GM10248 (cell line): Measurements from ENCODE around the gene OGFOD2.

Source experiments
- CTCF ChIA-PET: fragments of 300-600 bp; sonication (Branson Sonifier 250); formaldehyde crosslinking; extraction: SDS; loops from one replicate; lab custom pipeline; 2021; ENCODE audit warnings: antibody characterized with exemption; lab: Yijun Ruan, JAX
- POLR2A ChIA-PET: fragments of 350-650 bp; sonication (Branson Sonifier 250); formaldehyde crosslinking; extraction: SDS; loops from one replicate; lab custom pipeline; 2020; ENCODE audit warnings: antibody characterized with exemption; lab: Yijun Ruan, JAX
- DNase-seq: peaks from one replicate; pipeline ENCODE4 v3.0.0; 2012; ENCODE audit errors: extremely low spot score
- CTCF ChIP-seq: IDR thresholded peaks from 2 replicates; pipeline ENCODE4 v1.5.1; 2012; ENCODE audit warnings: mild to moderate bottlenecking, low read depth; ENCODE audit errors: extremely low read depth, missing control alignments, control extremely low read depth

Gene OGFOD2

GRCh38 chr12:123003257-123003656, 28.2 kb downstream of the OGFOD2 start:
- ChIA-PET POLR2A (no interaction called here), CTCF (no interaction called here)
- TF ChIP-seq CTCF = no peak
- no peak for DNase-seq

- no peak for DNase-seq
- TF ChIP-seq CTCF = no peak
- ChIA-PET CTCF (no interaction called here), POLR2A (no interaction called here)
These were observed 29.2 kb downstream of the OGFOD2 start for GRCh38 chr12:123004287-123004686.

GRCh38 chr12:123005081-123005626, 30.1 kb downstream of the OGFOD2 start:
- no peak for TF ChIP-seq CTCF
- DNase-seq = no peak
- ChIA-PET CTCF (interaction anchor here (1.2 to 1.5 kb wide), 2 partner anchors 9 to 39 kb away, joined by 3 read pairs; no protein-coding TSS in a partner anchor), POLR2A (no interaction called here)

GRCh38 chr12:123006977-123007376, 31.9 kb downstream of the OGFOD2 start:
- ChIA-PET POLR2A (no interaction called here), CTCF (interaction anchor here (1.4 kb wide), 1 partner anchor 15 kb away, joined by 3 read pairs; no protein-coding TSS in a partner anchor)
- TF ChIP-seq CTCF = no peak
- DNase-seq = no peak

GRCh38 chr12:123010110-123010509, 35.1 kb downstream of the OGFOD2 start:
- TF ChIP-seq CTCF = no peak
- no peak for DNase-seq
- ChIA-PET CTCF (interaction anchor here (1.0 kb wide), 1 partner anchor 332 kb away, joined by 3 read pairs; no protein-coding TSS in a partner anchor), POLR2A (no interaction called here)

GRCh38 chr12:123010681-123011080, 35.6 kb downstream of the OGFOD2 start:
- CTCF ChIA-PET = interaction anchor here (1.0 kb wide), 1 partner anchor 331 kb away, joined by 3 read pairs; no protein-coding TSS in a partner anchor
- POLR2A ChIA-PET = no interaction called here
- no peak for DNase-seq
- no peak for TF ChIP-seq CTCF

- ChIA-PET POLR2A (no interaction called here), CTCF (no interaction called here)
- no peak for TF ChIP-seq CTCF
- no peak for DNase-seq
These were observed 36.7 kb downstream of the OGFOD2 start for GRCh38 chr12:123011701-123012100.
